Measurements from ENCODE around the gene GPC6.

GPC6 gene

DNA sequence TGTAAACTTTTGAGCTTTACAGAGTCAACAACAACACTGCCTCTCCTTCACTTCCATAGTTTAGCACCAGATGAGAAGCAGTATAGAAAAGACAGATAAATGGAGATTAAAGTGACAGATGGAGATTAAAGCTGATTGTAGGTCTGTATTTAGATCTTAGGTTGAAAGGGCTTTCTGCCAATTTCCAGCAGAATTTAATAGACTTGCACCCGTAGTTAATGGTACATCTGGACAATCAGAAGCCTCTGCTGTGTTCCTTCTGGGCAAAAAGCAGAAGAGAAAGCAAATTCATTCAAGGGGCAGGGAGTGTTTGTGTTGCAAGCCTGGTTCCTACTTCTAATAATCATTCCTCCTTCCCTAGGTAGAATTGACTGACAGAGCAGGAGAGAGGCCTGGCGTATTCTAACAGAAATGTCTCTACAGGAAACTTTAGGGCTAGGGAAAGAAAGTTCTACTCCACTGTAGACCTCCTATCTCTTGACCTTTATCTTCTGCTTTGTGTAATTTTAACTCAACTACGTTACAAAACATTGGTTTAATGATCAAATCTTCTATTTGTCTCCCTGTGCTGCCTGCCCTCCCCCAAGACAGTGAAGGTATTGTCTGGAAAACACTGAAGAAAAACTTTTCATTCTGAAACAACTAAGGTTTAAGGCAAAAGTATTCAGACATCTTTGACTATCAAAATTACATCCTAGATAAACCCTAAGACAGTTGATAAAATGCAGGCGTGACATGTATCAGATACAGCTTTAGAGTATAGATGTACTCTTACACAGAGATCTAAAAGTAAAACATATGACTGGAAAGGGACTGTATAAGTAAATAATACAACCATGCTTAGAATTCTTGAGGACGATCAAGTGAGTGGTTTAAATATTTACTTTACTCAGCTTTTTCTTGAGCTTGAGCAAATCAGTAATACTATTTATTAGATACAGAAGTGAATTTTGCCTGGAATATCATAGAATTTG, 44.4 kb downstream of the GPC6 start:
- no peak for DNase-seq (ENCODE audit: low spot score)

DNA sequence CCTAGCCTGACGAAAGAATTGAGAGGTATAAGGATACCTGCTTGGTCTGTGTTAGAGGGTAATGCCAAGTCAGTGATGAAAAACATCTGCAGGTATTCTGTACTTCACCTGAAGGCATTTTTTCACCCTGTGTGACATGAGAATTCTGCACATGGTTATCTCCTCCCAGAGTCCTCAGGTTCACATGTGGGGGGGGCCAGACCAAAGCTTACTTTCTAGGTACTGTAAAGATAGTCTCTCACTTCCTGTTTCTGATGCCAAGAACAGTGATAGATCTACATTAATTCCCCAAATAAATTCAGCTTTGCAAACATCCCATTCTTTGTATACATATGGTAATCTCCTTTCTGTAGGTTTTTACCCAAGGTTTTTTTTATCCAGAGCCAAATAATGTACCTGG, 53.4 kb downstream of the GPC6 start:
- DNase-seq (ENCODE audit: low spot score): no peak

- DNase-seq (ENCODE audit: low spot score): no peak
Measured at GRCh38 chr13:93280688-93281087, 54.1 kb downstream of the GPC6 start.

DNA sequence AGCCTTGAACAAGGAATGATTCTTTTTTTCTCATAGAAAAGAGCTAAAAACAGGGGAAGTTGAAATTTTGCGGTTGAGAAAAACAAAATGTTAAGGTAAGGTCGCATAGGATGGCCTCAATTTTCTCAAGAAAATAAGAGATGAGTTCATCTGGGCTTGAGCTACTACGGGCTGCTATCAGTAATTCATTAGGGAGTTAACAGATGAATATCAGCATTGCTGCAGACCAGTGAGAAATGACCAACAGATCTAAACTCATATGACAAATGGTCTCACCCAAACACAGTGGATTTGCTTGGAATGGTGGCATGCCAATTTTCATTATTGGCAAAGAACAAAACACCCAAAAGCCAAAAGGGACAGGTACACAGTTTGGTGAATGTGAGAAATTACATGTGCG, 56.6 kb downstream of the GPC6 start:
- no peak for DNase-seq (ENCODE audit: low spot score)

GRCh38 chr13:93284064-93284463, 57.5 kb downstream of the GPC6 start:
- DNase-seq (ENCODE audit: low spot score): no peak

DNA sequence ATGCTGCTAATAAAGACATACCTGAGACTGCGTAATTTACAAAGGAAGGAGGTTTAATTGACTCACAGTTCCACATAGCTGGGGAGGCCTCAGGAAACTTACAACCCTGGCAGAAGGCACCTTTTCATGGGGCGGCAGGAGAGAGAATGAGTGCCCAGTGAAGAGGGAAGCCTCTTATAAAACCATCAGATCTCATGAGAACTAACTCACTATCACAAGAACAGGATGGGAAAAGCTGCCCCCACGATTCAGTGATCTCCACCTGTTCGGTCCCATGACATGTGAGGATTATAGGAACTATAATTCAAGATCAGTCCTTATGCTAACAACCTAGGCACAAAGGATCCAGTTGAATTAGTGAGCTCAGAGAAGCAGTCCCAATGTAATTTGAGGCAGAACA, 59.4 kb downstream of the GPC6 start:
- DNase-seq (ENCODE audit: low spot score): no peak

DNA sequence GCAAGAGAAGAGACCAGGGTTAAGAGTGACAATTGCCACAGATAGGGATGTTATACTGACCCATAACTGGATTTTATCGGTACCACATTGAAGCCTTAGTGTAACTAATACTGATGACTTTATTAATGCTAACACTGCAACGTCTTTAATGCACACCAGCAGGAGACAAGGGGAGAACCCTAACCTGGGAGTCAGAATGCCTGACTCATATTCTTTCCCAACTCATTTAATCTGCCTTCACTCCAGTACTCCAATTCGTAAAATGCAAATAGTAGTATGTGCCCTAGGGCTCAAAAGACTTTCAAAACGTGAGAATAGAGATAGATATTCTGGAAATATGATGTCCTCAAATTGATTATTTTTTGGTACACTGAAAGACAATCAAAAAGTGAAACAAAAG, 62.4 kb downstream of the GPC6 start:
- DNase-seq (ENCODE audit: low spot score): no peak

DNA sequence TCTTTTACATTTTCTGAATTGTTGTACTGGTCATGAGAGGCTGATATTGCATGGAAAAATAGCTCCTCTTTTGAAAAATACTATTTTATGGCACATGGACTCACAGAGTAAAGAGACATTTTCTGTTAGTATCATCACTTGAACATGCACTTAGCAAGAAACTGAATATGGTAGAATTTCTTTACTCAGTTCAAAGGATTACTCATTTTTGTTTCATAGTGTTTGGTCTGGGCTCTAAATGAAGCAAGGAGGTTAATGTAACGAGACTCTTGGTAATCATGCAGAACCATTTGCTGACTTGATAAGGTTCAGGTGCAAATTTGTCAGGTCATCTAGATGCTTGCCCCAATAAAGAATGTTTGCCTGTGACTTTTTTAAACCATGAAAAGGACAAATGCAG, 63.2 kb downstream of the GPC6 start:
- DNase-seq (ENCODE audit: low spot score): no peak

DNA sequence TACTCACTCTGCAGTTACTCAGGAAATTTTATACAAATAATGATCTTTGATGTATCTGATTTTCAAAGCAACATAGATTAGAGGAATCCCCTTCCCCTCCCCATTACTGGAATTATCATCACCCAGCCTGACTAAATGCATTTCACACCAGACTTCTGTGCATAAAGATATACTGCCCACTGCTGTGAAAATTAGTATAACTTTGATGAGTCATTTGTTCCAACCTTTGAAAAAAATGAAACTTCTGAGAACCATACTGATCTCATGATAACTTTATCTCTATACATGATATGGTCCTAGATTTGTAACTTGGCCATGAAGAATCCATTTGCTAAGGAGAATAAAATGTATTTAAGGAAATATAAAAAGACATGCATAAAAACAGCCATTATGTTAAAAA, 63.9 kb downstream of the GPC6 start:
- DNase-seq (ENCODE audit: low spot score): no peak

DNA sequence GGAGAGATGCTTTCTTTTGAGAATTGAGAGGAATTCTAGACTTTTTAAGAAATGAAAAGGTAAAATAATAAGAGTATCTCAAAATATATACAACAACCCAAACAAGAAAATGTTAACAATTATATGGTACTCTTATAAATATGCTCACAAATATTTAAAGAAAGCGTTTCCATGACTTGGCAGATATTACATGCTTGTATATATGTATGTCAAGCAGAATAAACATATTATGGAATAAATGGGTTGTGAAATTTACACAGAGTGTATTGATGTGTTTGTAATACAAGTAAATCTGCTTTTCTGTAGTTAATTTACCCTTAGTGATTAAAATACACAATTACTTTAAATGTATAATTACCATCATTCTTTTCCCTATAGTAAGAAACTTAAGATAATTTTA, 65.8 kb downstream of the GPC6 start:
- DNase-seq (ENCODE audit: low spot score): no peak

GRCh38 chr13:93293710-93294109, 67.1 kb downstream of the GPC6 start:
- DNase-seq (ENCODE audit: low spot score): no peak

GRCh38 chr13:93296584-93296983, 70.0 kb downstream of the GPC6 start:
- DNase-seq (ENCODE audit: low spot score): no peak

- no peak for DNase-seq (ENCODE audit: low spot score)
Measured at GRCh38 chr13:93298713-93299112, 72.1 kb downstream of the GPC6 start.

DNA sequence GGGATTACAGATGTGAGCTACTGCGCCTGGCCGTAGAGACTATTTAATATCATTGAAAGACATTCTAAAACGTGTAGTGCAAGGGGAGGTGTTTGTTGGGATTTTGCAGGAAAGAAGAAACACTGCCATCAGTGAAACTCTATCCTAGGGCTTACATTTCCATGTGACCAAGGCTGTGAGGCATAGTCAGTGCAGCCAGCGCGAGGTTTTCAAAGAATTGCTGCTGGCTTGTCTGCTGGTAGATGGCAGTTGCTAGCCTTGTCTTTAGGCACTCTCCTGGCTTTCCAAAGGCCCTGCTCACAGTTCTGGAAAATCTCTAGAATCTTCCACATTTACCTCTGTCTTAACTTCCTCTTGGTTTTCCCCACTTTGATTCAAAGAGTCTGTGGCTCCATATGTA, 77.5 kb downstream of the GPC6 start:
- DNase-seq (ENCODE audit: low spot score): no peak

GRCh38 chr13:93304868-93305613, 78.4 kb downstream of the GPC6 start:
- no peak for DNase-seq (ENCODE audit: low spot score)

DNA sequence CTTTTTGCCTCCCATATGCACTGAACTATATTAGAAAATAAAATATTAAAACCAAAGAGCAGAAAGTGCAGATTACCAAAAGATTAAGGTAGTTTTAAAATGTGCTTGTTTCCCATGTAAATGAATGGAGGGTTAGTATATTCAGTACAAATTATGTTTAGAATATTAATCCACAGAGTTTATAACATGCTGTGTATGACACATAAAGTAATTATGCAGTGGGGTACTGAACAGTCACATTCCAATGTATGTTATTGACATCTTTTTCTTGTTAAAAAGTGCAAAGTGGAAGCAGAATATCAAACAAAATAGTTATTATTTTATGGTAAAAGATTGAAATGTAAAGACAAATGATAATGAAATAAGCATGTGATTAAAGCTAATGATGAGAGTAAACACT, 79.3 kb downstream of the GPC6 start:
- DNase-seq (ENCODE audit: low spot score): no peak

DNA sequence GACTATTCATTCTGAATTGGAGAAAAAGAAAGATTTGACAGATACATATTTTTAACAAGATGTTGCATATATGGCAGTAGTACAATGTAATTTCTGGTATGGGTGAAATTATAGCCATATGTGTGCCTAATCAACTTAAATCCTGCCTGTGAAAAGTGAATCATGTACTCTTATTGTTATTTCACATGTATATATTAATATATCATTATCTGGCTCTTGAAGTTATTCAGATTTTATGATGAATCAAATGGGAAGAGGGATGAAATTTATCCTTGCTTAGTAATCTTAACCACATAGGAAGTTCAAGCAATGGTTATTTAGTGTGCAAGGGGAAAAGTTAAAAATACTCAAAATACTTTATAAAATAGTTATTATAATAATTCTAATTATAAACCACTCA, 80.5 kb downstream of the GPC6 start:
- no peak for DNase-seq (ENCODE audit: low spot score)

DNA sequence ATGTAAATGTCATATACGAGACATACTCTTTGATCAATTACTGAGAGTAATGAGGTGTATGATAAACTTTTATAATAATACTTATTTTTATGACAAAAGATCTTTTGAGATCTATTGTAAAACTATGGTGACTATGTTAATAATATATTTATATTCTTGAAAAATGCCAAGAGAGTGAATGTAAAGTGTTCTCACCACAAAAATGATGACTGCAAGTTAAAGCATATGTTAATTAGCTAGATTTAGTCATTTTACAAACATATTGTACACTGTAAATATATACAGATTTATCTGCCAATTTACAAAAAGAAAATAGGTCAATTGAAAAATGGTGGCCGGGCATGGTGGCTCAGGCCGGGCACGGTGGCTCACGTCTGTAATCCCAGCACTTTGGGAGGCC, 81.0 kb downstream of the GPC6 start:
- DNase-seq (ENCODE audit: low spot score): no peak

DNA sequence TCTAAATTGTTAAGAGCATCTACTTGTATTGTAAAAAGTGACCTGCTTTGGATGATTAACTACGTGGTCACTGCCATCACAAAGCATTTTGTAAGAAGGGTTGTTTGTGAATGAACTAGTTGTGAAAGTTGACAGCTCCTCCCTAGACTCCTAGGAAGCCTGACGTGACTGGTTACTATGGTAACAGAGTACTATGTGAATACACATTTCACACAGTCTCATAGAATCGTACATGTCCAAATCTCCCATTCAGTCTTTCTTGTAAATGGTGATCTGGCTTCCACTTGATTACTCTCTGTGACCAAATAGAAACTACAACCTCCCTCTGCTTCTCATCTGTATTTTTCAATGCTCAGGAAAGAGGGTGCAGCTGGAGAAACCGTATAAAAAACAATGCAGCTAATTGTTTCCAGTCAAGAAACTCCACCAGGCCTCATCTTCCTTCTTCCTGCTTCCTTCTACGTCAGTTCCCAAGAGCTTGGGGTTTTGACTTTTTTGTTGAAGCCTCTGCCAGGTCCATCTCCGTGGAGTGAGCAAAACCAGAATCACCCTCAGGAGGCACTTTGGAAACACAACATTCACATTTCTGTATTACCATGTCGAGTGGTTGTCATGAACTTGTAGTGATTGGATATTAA, 83.4 kb downstream of the GPC6 start:
- no peak for DNase-seq (ENCODE audit: low spot score)

DNA sequence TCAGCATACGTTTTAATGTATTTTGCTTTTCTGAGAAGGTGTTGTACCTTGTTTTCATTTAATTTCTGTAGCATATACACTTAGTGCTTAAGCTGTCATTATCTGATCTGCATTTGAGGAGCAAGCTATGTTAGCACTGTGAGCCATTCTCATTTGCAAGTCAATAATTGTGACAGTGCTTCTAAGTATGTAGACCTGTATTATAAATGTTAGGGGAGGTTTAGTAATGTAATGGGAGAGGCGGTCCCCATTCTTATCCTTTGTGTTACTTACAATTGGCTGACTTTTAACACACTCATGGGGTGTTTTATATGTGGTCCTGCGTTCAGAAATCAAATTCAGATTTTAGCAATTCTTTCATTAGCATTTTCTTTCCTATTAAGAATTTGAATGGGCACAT, 90.2 kb downstream of the GPC6 start:
- DNase-seq (ENCODE audit: low spot score): no peak

- no peak for DNase-seq (ENCODE audit: low spot score)
Measured at GRCh38 chr13:93318534-93319254, 92.1 kb downstream of the GPC6 start.

GRCh38 chr13:93320942-93321341, 94.3 kb downstream of the GPC6 start:
- DNase-seq (ENCODE audit: low spot score): no peak
